ACC112 (cell line): ENCODE measurements around the gene DIDO1.

ENCODE experiments used
- H2AFZ ChIP-seq: fragments of 200-600 bp; sonication (generic); one replicate; pipeline ENCODE4 v1.6.0; 2017; ENCODE audit warnings: antibody characterized with exemption, low read length; ENCODE audit not compliant: unreplicated experiment
- H3K27ac ChIP-seq: fragments of 200-600 bp; sonication (generic); 2 replicates; pipeline ENCODE4 v1.5.1; 2014; ENCODE audit warnings: low read depth, mild to moderate bottlenecking, antibody characterized with exemption, low read length, moderate library complexity
- H3K27me3 ChIP-seq: fragments of 200-600 bp; sonication (generic); 2 replicates; pipeline ENCODE4 v1.6.1; 2014; ENCODE audit warnings: mild to moderate bottlenecking, antibody characterized with exemption, low read length, moderate library complexity, mixed read lengths; ENCODE audit not compliant: insufficient read depth
- H3K36me3 ChIP-seq: fragments of 200-600 bp; sonication (generic); 2 replicates; pipeline ENCODE4 v1.6.1; 2016; ENCODE audit warnings: mild to moderate bottlenecking, antibody characterized with exemption, low read length, moderate library complexity, mixed read lengths; ENCODE audit not compliant: insufficient read depth
- H3K4me1 ChIP-seq: fragments of 200-600 bp; sonication (generic); one replicate; pipeline ENCODE4 v1.6.1; 2016; ENCODE audit warnings: low read length, mixed read lengths; ENCODE audit not compliant: insufficient read depth, unreplicated experiment, control insufficient read depth
- H3K4me3 ChIP-seq: fragments of 200-600 bp; sonication (generic); 2 replicates; pipeline ENCODE4 v1.5.1; 2014; ENCODE audit warnings: mild to moderate bottlenecking, low read depth, low read length
- H3K79me2 ChIP-seq: fragments of 200-600 bp; sonication (generic); one replicate; pipeline ENCODE4 v1.6.0; 2016; ENCODE audit warnings: low read length; ENCODE audit not compliant: control insufficient read depth, unreplicated experiment, insufficient read depth

Gene DIDO1

GRCh38 chr20:62947532-62948300 is 21.4 kb upstream of the DIDO1 start:
- no peak overlapping the region for H3K27ac ChIP-seq
- peaks cover 7% of the 10 kb centered on the region for H3K79me2 ChIP-seq
- no peaks in the 10 kb centered on the region for H3K27me3 ChIP-seq
- peaks cover 60% of the 10 kb centered on the region for H3K36me3 ChIP-seq
- no peaks in the 10 kb centered on the region for H3K4me1 ChIP-seq
- H2AFZ ChIP-seq, result no peak overlapping the region
- no peak overlapping the region for H3K4me3 ChIP-seq

- Histone ChIP-seq H3K27ac (no peak overlapping the region), H3K79me2 (peaks cover 11% of the 10 kb centered on the region), H3K27me3 (no peaks in the 10 kb centered on the region), H3K36me3 (peaks cover 62% of the 10 kb centered on the region), H2AFZ (no peak overlapping the region), H3K4me3 (no peak overlapping the region), H3K4me1 (no peaks in the 10 kb centered on the region)
These were observed 20.6 kb upstream of the DIDO1 start for GRCh38 chr20:62946918-62947317.

- Histone ChIP-seq H3K79me2 (peaks cover 22% of the 10 kb centered on the region), H3K4me3 (no peak overlapping the region), H3K27me3 (no peaks in the 10 kb centered on the region), H3K4me1 (no peaks in the 10 kb centered on the region), H3K36me3 (peaks cover 69% of the 10 kb centered on the region), H3K27ac (no peak overlapping the region), H2AFZ (no peak overlapping the region)
These were observed 19.6 kb upstream of the DIDO1 start for GRCh38 chr20:62945771-62946339.

- Histone ChIP-seq H3K27ac (no peak overlapping the region), H3K79me2 (peaks cover 30% of the 10 kb centered on the region), H3K27me3 (no peaks in the 10 kb centered on the region), H3K36me3 (peaks cover 62% of the 10 kb centered on the region), H2AFZ (no peak overlapping the region), H3K4me3 (no peak overlapping the region), H3K4me1 (peaks cover 2% of the 10 kb centered on the region)
These were observed 18.4 kb upstream of the DIDO1 start for GRCh38 chr20:62944746-62945145.

- no peak overlapping the region for H3K27ac ChIP-seq
- peaks cover 8% of the 10 kb centered on the region for H3K4me1 ChIP-seq
- H3K36me3 ChIP-seq, result peaks cover 57% of the 10 kb centered on the region
- no peak overlapping the region for H2AFZ ChIP-seq
- peaks cover 36% of the 10 kb centered on the region for H3K79me2 ChIP-seq
- H3K27me3 ChIP-seq, result no peaks in the 10 kb centered on the region
- no peak overlapping the region for H3K4me3 ChIP-seq
These were observed 17.9 kb upstream of the DIDO1 start for GRCh38 chr20:62944184-62944583.

GRCh38 chr20:62943396-62943795 is 17.1 kb upstream of the DIDO1 start:
- Histone ChIP-seq H3K4me1 (peaks cover 10% of the 10 kb centered on the region), H3K36me3 (peaks cover 51% of the 10 kb centered on the region), H2AFZ (no peak overlapping the region), H3K79me2 (peaks cover 44% of the 10 kb centered on the region), H3K4me3 (no peak overlapping the region), H3K27me3 (no peaks in the 10 kb centered on the region), H3K27ac (no peak overlapping the region)

GRCh38 chr20:62942456-62942855 is 16.2 kb upstream of the DIDO1 start:
- peaks cover 10% of the 10 kb centered on the region for H3K4me1 ChIP-seq
- H3K79me2 ChIP-seq, result peaks cover 50% of the 10 kb centered on the region
- H3K36me3 ChIP-seq, result peaks cover 42% of the 10 kb centered on the region
- no peak overlapping the region for H3K27ac ChIP-seq
- H3K27me3 ChIP-seq, result no peaks in the 10 kb centered on the region
- H3K4me3 ChIP-seq, result no peak overlapping the region
- no peak overlapping the region for H2AFZ ChIP-seq

GRCh38 chr20:62941792-62942191 is 15.5 kb upstream of the DIDO1 start:
- Histone ChIP-seq H3K27me3 (no peaks in the 10 kb centered on the region), H2AFZ (no peak overlapping the region), H3K4me3 (no peak overlapping the region; the same call in 1 of the 2 replicates), H3K36me3 (peaks cover 35% of the 10 kb centered on the region), H3K79me2 (peaks cover 56% of the 10 kb centered on the region), H3K4me1 (peaks cover 10% of the 10 kb centered on the region), H3K27ac (no peak overlapping the region)

- H3K79me2 ChIP-seq, result peaks cover 65% of the 10 kb centered on the region
- peaks cover 14% of the 10 kb centered on the region for H3K4me1 ChIP-seq
- H3K27me3 ChIP-seq, result no peaks in the 10 kb centered on the region
- H2AFZ ChIP-seq, result no peak overlapping the region
- peaks cover 27% of the 10 kb centered on the region for H3K36me3 ChIP-seq
- no peak overlapping the region for H3K4me3 ChIP-seq
- no peak overlapping the region for H3K27ac ChIP-seq
These were observed 14.6 kb upstream of the DIDO1 start for GRCh38 chr20:62940875-62941274.

- H3K79me2 ChIP-seq, result peaks cover 91% of the 10 kb centered on the region
- peaks cover 22% of the 10 kb centered on the region for H3K4me1 ChIP-seq
- H2AFZ ChIP-seq, result peak within 1 kb of the TSS; percentile 84
- peaks cover 25% of the 10 kb centered on the region for H3K36me3 ChIP-seq
- H3K27ac ChIP-seq, result peak within 1 kb of the TSS; percentile 84
- no peaks in the 10 kb centered on the region for H3K27me3 ChIP-seq
- H3K4me3 ChIP-seq, result peak within 1 kb of the TSS; percentile 92
These were observed 12.0 kb upstream of the DIDO1 start, which contains the start of gene GID8 for GRCh38 chr20:62938105-62938888. GID8 (plus strand) TSS chr20:62938147; CDS start chr20:62941503, 3,356 bp downstream.
